ENCODE data around the gene CLPTM1L.

DNA sequence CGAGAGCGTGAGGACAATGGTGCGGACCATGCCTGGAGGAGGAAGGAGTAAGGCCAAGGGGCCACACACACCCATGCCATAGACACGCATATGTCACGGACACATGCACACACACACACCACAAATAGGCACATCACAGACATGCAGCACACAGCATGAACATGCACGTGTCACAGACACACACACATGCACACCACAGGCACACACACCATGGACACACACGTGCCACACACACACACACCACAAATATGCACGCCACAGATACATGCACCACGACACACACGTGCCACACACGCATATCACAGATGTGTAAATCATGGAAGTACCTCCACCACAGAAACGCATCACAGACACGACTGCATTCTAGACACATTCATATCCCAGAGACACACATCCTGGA is 66.7 kb downstream of the CLPTM1L start:
- TF ChIP-seq, protein P1, sequence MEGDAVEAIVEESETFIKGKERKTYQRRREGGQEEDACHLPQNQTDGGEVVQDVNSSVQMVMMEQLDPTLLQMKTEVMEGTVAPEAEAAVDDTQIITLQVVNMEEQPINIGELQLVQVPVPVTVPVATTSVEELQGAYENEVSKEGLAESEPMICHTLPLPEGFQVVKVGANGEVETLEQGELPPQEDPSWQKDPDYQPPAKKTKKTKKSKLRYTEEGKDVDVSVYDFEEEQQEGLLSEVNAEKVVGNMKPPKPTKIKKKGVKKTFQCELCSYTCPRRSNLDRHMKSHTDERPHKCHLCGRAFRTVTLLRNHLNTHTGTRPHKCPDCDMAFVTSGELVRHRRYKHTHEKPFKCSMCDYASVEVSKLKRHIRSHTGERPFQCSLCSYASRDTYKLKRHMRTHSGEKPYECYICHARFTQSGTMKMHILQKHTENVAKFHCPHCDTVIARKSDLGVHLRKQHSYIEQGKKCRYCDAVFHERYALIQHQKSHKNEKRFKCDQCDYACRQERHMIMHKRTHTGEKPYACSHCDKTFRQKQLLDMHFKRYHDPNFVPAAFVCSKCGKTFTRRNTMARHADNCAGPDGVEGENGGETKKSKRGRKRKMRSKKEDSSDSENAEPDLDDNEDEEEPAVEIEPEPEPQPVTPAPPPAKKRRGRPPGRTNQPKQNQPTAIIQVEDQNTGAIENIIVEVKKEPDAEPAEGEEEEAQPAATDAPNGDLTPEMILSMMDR (IDR thresholded peaks at IDR 0.05) = no peak
- TF ChIP-seq EZH2 (IDR thresholded peaks at IDR 0.05) = no peak

Data from neural progenitor cell (in vitro differentiated cells).